Tibial nerve (tissue), 3 donors: ENCODE results near the gene SPTB.

Source experiments
- POLR2A ChIP-seq, 2 donors: fragments of 450-650 bp; IDR thresholded peaks; one replicate each; pipeline ENCODE4 v1.6.1; 2017; ENCODE audit warnings: antibody characterized with exemption in 2 of 2, mild to moderate bottlenecking in 2 of 2, moderate library complexity in 2 of 2
- TF ChIP-seq, protein P1 (sequence below), 5 experiments: fragments of 200-600 bp in 3 of 5; fragments of 450-650 bp in 2 of 5; sonication (generic) in 3 of 5; IDR thresholded peaks; one replicate each; pipeline ENCODE4 v1.5.1; 2016 to 2019; ENCODE audit warnings: antibody characterized with exemption in 5 of 5, mild to moderate bottlenecking in 3 of 5, moderate library complexity in 2 of 5

DNA sequence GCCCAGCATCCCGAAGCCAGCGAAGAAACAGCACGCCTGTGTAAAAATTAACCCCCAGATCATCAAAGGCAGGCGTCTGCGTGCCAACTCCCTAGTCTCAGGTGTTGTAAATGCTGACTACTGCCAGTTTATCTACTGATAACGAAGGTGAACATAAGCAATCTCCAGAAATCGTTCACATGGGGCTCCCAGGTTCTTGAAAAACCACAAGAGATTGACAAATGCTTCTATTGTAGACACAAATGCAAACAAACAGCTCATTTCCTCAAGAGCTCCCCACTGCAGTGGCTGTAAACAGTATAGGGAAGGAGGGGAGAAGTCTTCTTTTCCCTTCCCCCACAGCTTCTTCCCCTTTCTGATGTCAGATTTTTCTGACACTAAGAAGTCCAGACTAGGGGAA, 180.8 kb downstream of the SPTB start:
- TF ChIP-seq, protein P1, sequence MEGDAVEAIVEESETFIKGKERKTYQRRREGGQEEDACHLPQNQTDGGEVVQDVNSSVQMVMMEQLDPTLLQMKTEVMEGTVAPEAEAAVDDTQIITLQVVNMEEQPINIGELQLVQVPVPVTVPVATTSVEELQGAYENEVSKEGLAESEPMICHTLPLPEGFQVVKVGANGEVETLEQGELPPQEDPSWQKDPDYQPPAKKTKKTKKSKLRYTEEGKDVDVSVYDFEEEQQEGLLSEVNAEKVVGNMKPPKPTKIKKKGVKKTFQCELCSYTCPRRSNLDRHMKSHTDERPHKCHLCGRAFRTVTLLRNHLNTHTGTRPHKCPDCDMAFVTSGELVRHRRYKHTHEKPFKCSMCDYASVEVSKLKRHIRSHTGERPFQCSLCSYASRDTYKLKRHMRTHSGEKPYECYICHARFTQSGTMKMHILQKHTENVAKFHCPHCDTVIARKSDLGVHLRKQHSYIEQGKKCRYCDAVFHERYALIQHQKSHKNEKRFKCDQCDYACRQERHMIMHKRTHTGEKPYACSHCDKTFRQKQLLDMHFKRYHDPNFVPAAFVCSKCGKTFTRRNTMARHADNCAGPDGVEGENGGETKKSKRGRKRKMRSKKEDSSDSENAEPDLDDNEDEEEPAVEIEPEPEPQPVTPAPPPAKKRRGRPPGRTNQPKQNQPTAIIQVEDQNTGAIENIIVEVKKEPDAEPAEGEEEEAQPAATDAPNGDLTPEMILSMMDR (IDR thresholded peaks at IDR 0.05) = no peak
- TF ChIP-seq POLR2A (IDR thresholded peaks at IDR 0.05) = no peak
